Transverse colon (tissue), 4 donors: Measurements from ENCODE around the gene FAM216B.

Source experiments
- CTCF ChIP-seq, 5 experiments: fragments of 200-600 bp in 3 of 5; fragments of 450-650 bp in 2 of 5; sonication (generic) in 3 of 5; IDR thresholded peaks; 1 replicate in 2 of 5; 2 replicates in 3 of 5; pipeline ENCODE4 v1.5.1; 2016 to 2017; ENCODE audit warnings: antibody characterized with exemption in 5 of 5, inconsistent platforms in 3 of 5, mild to moderate bottlenecking in 2 of 5, moderate library complexity in 1 of 5
- EP300 ChIP-seq: sonication (generic); formaldehyde crosslinking; IDR thresholded peaks from one replicate; pipeline ENCODE4 v1.6.1; 2017; ENCODE audit warnings: antibody characterized with exemption, low read depth
- POLR2AphosphoS5 ChIP-seq, 3 donors: sonication (generic); formaldehyde crosslinking; IDR thresholded peaks; one replicate each; pipeline ENCODE4 v1.6.1; 2016; ENCODE audit warnings: antibody characterized with exemption in 3 of 3

GRCh38 chr13:42750794-42751193, 30.6 kb upstream of the FAM216B start:
- TF ChIP-seq CTCF (IDR thresholded peaks at IDR 0.05), result no peak
- TF ChIP-seq EP300, result no peak
- TF ChIP-seq POLR2AphosphoS5 (IDR thresholded peaks at IDR 0.05), result no peak
